GM12864 (cell line): Measurements from ENCODE around the gene CD28.

Experiments used
- DNase-seq: peaks from one replicate; pipeline ENCODE4 v3.0.0-alpha.2; 2011; ENCODE audit warnings: low read depth
- H3K4me3 ChIP-seq: 2 replicates; pipeline ENCODE4 v1.5.1; 2011; ENCODE audit warnings: mild to moderate bottlenecking, low read depth, low read length, control low read depth
- CTCF ChIP-seq: IDR thresholded peaks from 2 replicates; pipeline ENCODE4 v1.5.1; 2011; ENCODE audit warnings: low read depth, mild to moderate bottlenecking, moderate library complexity, low read length, control low read depth, inconsistent platforms; ENCODE audit errors: missing control alignments

The CD28 gene

DNA sequence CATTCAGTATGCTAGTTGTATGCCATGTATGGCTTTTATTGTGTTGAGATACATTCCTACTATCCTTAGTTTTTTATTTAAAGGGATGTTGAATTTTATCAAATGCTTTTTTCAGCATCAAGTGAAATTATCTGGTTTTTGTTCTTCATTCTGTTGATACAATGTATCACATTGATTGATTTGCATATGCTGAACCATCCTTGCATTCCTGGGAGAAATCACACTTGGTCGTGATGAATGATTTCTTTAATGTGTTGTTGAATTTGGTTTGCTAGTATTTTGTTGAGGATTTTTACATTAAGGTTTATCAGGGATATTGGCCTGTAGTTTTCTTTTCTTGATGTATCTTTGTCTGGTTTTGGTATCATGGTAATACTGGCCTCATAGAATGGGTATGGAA lies 49.7 kb downstream of the CD28 start:
- no peak for TF ChIP-seq CTCF
- H3K4me3 ChIP-seq: no peak overlapping the region
- no peak for DNase-seq

- no peak for TF ChIP-seq CTCF
- DNase-seq: no peak
- no peak overlapping the region for H3K4me3 ChIP-seq
Measured at GRCh38 chr2:203758841-203759689, 52.6 kb downstream of the CD28 start.

DNA sequence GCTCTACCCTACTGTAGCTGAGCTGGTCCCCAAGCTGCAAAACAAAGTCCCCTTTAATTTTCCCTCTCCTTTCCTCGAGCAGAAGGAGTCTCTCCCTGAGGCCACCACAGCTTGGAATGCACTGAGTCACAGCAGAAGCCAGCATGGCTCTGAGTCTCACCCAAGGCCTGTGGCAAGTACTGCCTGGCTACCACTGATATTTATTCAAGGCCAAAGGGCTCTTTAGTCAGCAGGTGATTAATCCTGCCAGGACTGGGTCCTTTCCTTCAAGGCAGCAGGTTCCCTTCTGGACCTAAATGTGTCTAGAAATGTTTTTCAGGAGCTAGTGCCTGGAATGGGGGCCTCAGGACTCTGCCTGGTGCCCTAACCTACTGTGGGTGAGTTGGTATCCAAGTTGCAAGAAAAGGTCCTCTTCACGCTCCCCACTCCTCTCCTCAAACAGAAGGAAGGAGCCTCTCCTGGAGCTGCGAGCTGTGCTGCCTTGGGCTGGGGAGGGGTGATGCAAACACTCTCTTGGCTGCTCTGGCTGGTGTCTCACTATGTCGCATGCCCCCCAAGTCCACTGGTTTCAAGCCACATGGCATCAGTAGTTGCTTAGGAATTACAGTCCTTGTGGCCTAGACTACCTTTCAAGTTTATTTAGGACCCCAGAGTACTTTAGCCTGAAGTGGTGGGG lies 53.4 kb downstream of the CD28 start:
- TF ChIP-seq CTCF: no peak
- no peak overlapping the region for H3K4me3 ChIP-seq
- no peak for DNase-seq

GRCh38 chr2:203761121-203761520 lies 54.7 kb downstream of the CD28 start:
- DNase-seq: no peak
- TF ChIP-seq CTCF: no peak
- no peak overlapping the region for H3K4me3 ChIP-seq

DNA sequence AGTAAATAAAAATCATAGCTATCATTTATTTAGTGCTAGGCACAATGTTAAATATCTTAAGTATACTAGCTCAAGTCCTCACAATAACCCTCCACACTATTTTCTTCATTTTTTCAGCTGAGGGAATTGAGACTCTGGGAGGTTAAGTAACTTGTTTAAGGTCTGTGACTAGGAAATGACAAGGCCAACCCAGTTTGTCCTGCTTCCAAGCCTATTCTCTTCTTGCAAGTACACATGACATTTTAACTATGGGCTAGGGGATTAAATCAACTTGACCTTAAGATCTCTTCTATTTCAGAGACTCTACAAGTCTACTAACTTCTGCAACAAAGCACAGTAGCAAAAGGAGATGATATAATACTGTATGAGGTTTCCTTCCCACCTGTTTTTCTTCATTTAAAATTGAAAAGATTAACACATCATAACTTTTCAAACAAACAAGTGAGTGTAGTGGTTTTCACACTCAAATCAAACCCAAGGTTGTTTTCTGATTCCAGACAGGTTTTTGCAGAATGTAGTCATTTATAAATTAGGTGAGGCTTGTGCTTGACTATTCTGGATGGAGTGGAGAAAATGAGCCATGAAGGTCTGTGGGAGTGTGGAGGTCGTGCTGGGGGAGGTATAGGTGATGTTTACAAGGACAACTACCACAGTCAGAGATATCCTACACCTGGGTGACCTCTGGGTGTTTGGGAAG lies 57.0 kb downstream of the CD28 start:
- H3K4me3 ChIP-seq: no peak overlapping the region
- DNase-seq: no peak
- no peak for TF ChIP-seq CTCF

DNA sequence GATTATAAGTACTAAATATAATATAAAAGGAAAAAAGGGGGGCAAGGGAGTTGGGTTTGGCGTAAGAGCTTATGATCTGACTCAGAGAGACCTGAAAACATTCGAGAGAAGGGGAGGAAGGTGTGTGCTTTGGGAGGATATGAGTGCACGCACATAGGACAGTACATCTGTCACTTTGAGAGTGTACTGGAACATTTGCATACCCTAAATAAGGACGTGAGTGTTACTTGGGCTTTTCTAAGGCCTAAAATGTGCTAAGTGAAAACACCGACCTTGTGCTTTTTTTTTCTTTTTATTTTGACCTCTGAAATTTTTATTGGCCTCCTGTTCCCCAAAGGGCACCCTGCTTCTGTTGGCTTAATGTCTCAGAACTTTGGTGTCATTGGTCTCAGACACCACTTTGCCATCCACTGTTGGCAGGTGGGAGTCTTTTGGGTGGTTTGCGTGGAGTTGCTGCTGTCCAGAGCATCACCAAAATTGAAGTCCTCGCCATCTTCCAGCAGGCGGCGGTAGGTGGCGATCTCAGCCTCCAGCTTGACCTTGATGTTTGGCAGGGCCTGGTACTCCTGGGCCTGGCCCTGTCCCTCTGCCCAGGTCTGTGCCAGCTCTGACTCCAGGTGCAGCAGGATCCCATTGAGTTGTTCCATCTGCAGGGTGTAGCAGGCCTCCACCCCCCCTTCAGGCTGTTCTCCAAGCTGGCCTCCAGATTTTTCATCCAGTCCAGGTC lies 57.7 kb downstream of the CD28 start:
- peak; percentile 21 for DNase-seq

More for the DNA sequence above, 57.7 kb downstream of the CD28 start:
- peak; percentile 23 for TF ChIP-seq CTCF
- H3K4me3 ChIP-seq: no peak overlapping the region
